Left ventricle myocardium inferior (tissue), 1 donor: ENCODE measurements around the gene ADAMTS2. TPM values are rescaled to one million over a fixed set of nuclear protein-coding genes. Genes with fewer than 3 reads are reported as not detected.

Experiments used
- DNase-seq: peaks from one replicate; pipeline ENCODE4 v3.0.0-alpha.2; 2020
- H3K27ac ChIP-seq: fragments of 200-600 bp; replicated peaks from 2 replicates; pipeline ENCODE4 v1.8.0; 2021
- H3K27me3 ChIP-seq: fragments of 200-600 bp; 2 replicates; pipeline ENCODE4 v1.8.0; 2021; ENCODE audit warnings: low read depth
- H3K36me3 ChIP-seq: fragments of 200-600 bp; 2 replicates; pipeline ENCODE4 v1.8.0; 2021
- H3K4me1 ChIP-seq: fragments of 200-600 bp; 2 replicates; pipeline ENCODE4 v1.8.0; 2021
- H3K4me3 ChIP-seq: fragments of 200-600 bp; 2 replicates; pipeline ENCODE4 v1.8.0; 2021; ENCODE audit warnings: mild to moderate bottlenecking, moderate library complexity
- H3K9me3 ChIP-seq: fragments of 200-600 bp; replicated peaks from 2 replicates; pipeline ENCODE4 v1.8.0; 2021
- CTCF ChIP-seq: fragments of 200-600 bp; IDR thresholded peaks from 2 replicates; pipeline ENCODE4 v1.8.0; 2021; ENCODE audit warnings: antibody characterized with exemption, mild to moderate bottlenecking, borderline replicate concordance
- intact Hi-C: fragments of 100-400 bp; cut with micrococcal nuclease; formaldehyde crosslinking; loops from one replicate; pipeline ENCODE4 v1.11.0; 2022
- total RNA-seq: library from RNA; stranded (reverse); fragmentation: NEBNext Ultra II Directional; extraction: Animal tissue kit (Norgen Biotek cat#: 25700); gene quantifications from one replicate; pipeline ENCODE4 v1.2.1, GENCODE V29; 2021
- donor health status: DM: no; HTN: yes; CAD: no; lungs with severe emphysema.

The ADAMTS2 gene
- total RNA-seq, 1 donor from 2014 or later: 4.6 TPM

- H3K27ac ChIP-seq: no peak overlapping the region
- DNase-seq: no peak
- H3K36me3 ChIP-seq: no peaks in the 10 kb centered on the region
- no peak for TF ChIP-seq CTCF
- intact Hi-C loops: loop anchor here (2.0 kb wide), 1 partner anchor 328 kb away; no protein-coding TSS in a partner anchor
- peaks cover 12% of the 10 kb centered on the region for H3K9me3 ChIP-seq
- peak overlapping the region; percentile 54 for H3K4me3 ChIP-seq
- H3K27me3 ChIP-seq: peaks cover 54% of the 10 kb centered on the region
- peaks cover 11% of the 10 kb centered on the region for H3K4me1 ChIP-seq
Measured at GRCh38 chr5:179166171-179166885, 178.9 kb downstream of the ADAMTS2 start.

GRCh38 chr5:179165421-179166170, 179.7 kb downstream of the ADAMTS2 start:
- H3K4me1 ChIP-seq: peaks cover 11% of the 10 kb centered on the region
- no peak for TF ChIP-seq CTCF
- intact Hi-C loops: loop anchor here (2.0 kb wide), 1 partner anchor 329 kb away; no protein-coding TSS in a partner anchor
- peaks cover 47% of the 10 kb centered on the region for H3K27me3 ChIP-seq
- H3K27ac ChIP-seq: no peak overlapping the region
- peaks cover 12% of the 10 kb centered on the region for H3K9me3 ChIP-seq
- H3K36me3 ChIP-seq: no peaks in the 10 kb centered on the region
- no peak overlapping the region for H3K4me3 ChIP-seq
- DNase-seq: no peak

GRCh38 chr5:179164331-179165311, 180.6 kb downstream of the ADAMTS2 start:
- intact Hi-C loops: no loop called here
- Histone ChIP-seq H3K9me3 (peaks cover 12% of the 10 kb centered on the region), H3K4me1 (peaks cover 11% of the 10 kb centered on the region), H3K36me3 (no peaks in the 10 kb centered on the region), H3K4me3 (no peak overlapping the region), H3K27me3 (peaks cover 37% of the 10 kb centered on the region), H3K27ac (no peak overlapping the region)
- no peak for TF ChIP-seq CTCF
- no peak for DNase-seq

GRCh38 chr5:179163236-179164155, 181.8 kb downstream of the ADAMTS2 start:
- H3K4me3 ChIP-seq: no peak overlapping the region
- H3K27ac ChIP-seq: no peak overlapping the region
- no peak for TF ChIP-seq CTCF
- no peaks in the 10 kb centered on the region for H3K36me3 ChIP-seq
- H3K27me3 ChIP-seq: peaks cover 30% of the 10 kb centered on the region
- H3K9me3 ChIP-seq: peaks cover 12% of the 10 kb centered on the region
- intact Hi-C loops: no loop called here
- peaks cover 11% of the 10 kb centered on the region for H3K4me1 ChIP-seq
- DNase-seq: no peak
